Hippocampal formation (tissue), 2 donors: ENCODE results near the gene WIPF1.

Experiments
- DNase-seq, 2 donors: peaks; one replicate each; lab custom pipeline; 2025; lab: John Stamatoyannopoulos, UW

Gene WIPF1

DNA sequence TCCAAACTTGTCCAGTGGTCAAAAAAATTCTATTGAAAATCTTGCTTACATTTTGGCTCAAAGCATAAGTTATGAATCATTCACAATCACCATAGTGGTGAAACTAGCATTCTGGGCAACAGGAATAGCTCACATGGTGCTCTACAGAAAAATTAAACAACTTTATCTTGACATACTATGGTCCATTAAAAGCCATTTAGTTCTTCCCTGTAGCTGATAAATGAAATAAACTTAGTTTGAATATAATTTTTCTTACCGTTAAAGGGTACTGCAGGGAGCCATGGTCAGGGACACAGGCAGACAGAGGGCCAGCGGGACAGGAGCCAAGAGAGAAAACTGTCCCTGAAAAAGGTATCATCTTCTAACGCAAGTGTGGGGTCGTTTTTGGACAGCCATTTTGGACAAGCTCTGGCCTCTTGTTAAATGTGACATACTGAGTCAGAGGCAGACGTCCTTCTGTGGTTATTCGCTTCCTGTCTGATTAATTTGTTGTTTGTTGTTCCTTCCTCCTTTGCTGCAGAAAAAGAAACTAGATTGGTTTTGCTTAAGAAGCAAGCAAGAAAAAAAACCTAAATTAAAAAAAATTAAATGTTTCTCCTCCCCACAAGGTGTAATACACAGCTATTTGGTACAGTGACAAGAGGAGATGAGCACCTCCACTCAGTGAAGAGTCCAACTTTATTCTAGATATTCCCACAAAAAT is at the start of gene WIPF1:
Gene WIPF1 (minus strand): TSS at position 460 of the 703 bp plus-strand sequence. CDS start 12,231 bp downstream, outside the sequence.
- DNase-seq: no peak

GRCh38 chr2:174645296-174645695 is 47.7 kb upstream of the WIPF1 start:
- DNase-seq: no peak

GRCh38 chr2:174644406-174644805 is 46.8 kb upstream of the WIPF1 start:
- no peak for DNase-seq

DNA sequence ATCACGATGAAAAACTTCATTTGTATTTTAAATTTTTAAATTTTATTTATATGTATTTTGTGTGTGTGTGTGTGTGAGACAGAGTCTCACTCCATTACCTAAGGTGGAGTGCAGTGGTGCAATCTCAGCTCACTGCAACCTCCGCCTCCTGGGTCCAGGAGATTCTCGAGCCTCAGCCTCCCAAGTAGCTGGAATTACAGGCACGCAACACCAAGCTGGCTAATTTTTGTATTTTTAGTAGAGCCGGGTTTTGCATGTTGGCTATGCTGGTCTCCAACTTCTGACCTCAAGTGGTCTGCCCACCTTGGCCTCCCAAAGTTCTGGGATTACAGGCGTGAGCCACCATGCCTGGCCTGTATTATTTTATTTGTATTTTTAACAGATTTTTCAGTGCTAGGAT is 45.8 kb upstream of the WIPF1 start:
- DNase-seq: no peak

- DNase-seq: no peak
Observed at GRCh38 chr2:174641168-174641567, 43.6 kb upstream of the WIPF1 start.

DNA sequence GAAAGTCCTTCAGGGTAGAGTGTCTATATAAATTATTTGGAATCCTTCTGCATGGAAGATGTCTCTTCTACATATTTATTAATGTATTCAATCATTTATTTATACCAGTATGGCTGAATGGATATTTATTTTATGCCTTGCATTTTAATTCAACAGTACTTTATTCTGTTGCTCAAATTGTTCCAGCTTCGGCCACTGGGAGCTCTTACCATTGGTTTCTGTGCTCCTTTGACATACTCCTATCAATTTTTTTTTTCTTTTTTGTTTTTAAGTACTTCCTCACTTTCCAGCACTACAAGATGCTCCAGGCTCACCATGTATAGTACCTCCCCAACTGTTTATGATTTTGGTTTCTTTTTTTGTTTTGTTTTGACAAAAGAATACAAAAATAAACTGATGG is 39.4 kb upstream of the WIPF1 start:
- no peak for DNase-seq

GRCh38 chr2:174635776-174636404 is 38.3 kb upstream of the WIPF1 start:
- no peak for DNase-seq

- no peak for DNase-seq
Observed at GRCh38 chr2:174635015-174635593, 37.5 kb upstream of the WIPF1 start.

DNA sequence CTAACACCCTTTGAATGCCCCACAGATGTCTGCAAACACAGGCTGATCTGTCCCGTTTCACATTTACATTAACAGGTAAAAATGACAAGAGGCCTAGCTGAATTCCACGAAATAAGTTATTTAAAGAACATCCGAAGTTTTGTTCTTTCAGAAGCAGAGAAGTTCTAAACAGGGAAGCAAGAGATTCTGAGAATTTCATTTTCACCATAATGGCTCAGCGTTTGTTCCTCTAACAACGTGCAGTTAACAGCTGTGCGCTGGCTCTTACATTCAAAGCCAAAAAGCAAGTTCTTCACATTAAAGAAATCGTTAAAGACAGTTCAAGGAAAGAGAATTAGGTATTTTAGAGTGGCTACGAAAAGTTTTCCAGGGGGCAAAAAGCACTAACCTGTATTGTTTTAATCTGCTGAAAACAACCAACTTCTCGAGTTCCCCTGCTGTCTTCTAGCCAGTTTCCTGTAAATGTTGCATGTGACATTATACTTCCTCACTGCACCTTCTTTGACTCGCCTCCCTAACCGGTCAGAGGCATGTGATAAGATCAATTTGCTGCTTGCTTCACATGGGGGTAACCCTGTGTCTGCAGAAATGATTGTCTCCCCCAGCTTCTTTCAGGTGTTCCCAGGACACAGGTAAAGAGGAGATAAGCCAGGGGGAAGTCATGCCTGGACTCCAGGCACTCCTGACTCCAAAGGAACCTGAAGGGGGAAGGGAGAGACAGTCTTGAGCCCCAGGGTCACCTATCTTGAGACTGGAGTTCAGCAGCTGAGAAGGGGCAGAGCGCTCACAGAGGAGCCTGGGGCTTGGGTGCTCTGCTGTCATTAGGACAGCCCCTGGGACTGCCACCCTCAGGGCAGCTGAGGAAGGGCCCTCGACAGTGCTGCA is 36.8 kb upstream of the WIPF1 start:
- DNase-seq: no peak

DNA sequence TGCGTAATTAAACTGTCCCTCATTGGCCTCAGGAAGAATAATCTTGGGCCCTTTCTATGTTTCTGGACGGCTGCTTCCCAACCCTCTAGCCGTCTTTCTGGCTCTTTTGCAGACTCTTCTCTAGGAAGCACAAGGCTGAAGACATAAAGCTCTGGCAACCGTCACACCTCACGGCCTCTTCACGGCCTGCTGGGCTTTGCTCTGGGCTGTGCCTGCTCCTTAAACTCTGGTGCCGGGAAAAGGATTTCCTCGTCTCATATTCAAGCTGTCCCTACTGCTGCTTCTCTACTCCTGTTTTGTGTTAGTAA is 36.0 kb upstream of the WIPF1 start:
- DNase-seq: no peak

DNA sequence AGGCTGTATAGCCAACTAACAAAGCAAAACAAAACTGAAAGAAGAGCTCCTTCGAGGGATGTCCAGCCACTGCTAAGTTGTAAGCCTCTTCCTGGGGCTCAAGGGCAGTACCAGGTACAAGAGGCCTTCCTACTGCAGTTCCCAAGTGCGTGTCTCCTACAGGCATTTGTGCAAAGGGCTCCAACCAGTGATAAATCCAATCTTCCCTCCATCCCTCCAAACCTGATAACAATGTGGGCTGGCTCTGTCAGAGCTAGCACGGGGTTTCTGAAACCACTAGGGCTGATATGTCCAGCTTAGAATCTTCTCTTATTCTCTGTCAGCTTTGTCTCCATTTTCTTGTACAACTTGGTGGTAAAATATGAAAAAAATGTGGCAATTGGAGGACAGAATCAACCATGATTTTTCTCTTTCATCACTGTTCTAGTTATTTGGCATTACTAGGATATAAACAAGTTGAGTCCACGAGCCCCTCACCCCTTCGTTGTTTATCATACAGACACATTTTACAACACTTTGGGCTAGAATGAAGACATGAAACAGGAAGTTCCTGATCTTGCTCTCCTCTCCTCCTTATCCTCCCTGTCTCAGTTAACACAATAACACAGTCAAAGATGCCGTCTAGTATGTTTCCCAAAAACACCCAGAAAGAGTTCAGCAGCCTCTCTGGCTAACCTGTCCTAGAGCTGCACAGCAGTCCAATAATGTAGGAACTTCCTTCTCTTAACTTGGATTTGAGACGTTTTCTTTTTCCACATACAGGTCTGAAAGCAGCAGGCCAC is 35.4 kb upstream of the WIPF1 start:
- DNase-seq: no peak

- DNase-seq: no peak
Observed at GRCh38 chr2:174631009-174631981, 33.7 kb upstream of the WIPF1 start.

DNA sequence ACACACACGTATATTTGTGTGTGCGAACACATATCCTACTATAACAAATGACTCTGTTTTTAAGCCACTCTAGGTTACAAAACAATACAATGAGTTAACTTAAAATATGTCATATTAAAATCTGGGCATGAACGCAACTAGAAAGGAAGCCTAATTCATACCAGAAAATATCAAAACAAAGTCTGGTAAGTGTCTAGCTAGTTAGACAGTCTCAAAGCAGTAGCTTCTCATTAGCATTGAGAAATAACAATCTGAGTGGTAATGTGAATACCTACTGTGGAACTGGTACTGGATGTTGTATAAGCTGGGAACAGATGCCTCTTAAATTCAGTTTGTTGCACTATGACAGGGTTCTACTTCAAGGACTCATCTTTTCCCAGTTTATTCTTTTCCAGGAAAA is 32.5 kb upstream of the WIPF1 start:
- no peak for DNase-seq

GRCh38 chr2:174629506-174629905 is 31.9 kb upstream of the WIPF1 start:
- no peak for DNase-seq

DNA sequence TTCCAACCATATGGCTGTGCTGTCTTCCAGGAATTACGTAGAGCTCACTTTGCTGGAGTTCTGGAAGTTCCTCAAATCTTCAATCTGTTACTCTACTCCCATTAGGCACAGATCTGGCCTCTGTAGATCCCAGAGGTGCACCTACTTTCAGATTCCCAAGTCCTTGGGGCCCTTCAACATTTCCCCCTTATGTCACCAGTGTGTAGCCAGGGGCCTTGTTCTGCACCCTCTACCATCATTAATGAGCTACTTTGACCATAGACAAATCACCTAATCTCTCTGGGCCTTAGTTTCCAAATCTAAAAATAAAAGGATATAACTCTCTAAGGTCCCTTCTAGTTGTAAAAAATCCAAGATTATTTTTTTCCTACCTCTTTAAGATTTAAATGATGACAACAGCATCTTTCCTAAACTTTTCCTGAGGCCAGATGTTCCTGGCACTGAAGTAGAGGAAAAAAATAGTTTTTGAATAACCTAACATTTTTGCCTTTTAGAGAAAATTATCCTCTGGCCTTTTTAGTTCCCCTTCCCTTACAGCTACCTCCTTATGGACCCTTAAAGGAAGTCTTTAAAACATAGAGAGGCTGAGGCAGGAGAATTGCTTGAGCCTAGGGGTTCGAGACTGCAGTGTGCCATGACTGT is 31.0 kb upstream of the WIPF1 start:
- DNase-seq: no peak

- DNase-seq: no peak
Observed at GRCh38 chr2:174627216-174627615, 29.6 kb upstream of the WIPF1 start.

DNA sequence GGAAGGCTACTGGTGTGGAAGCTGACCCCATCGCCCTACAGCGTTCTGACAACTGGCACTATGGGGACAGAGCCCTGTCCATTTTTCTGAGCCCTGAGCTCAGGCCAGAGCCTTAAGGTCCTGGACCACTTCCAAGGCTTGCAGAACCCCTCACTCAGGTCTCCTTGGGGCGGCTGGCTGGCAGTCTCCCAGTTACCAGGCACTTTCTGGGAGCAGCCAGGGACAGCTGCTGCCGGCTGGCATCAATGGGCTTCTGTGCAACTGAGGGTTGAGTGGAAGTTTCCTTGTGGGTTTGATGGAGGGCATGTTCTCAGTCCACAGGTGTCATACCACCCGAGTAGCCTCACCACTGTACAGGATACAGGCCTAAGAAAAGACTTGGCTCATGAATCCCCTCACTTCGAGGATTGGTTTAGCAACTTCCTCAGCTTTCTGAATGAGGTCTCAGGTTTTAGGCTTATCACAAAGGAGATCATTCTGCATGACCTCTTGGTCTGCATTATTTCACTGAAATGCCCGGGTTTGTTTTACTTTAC is 27.4 kb upstream of the WIPF1 start:
- no peak for DNase-seq

DNA sequence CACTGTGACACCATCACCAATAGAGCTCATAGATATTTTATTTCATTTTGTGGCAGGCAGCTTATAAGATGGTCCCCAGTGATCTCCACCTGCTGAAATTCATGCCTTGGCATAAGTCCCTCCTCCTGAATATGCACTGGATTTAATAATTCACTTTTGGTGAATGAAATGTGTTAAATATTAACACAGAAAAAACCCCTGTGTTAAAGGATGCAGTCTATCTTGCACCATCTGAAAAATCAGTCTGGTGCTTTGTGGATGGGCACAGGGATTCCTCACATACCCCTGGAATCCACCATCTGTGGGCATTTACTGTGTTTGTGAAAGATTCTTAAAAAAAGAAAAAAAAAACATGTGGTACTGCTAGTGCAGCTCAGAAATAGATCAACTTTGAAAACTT is 26.1 kb upstream of the WIPF1 start:
- no peak for DNase-seq

DNA sequence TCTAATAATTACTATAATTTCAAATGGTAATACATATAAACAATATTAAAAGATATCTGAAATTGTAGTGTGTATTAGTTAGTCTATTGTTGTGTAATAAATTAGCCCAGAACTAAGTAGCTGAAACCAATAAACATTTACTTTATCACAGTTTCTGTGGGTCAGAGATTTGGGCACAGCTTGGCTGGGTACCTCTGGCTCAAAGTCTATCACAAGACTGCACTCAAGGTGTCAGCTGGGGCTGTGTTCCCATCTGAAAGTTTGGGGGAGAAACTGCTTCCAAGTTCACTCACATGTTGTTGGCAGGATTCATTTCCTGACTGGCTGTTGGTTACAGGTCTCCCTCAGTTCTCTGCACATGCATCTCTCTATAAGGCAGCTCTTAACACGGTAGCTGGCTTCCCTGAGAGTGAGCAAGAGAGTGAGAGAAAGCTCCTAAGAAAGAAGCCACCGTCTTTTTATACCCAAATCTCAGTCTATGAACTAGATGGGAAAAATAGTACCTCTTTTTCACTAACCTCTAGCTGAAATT is 25.6 kb upstream of the WIPF1 start:
- DNase-seq: no peak

DNA sequence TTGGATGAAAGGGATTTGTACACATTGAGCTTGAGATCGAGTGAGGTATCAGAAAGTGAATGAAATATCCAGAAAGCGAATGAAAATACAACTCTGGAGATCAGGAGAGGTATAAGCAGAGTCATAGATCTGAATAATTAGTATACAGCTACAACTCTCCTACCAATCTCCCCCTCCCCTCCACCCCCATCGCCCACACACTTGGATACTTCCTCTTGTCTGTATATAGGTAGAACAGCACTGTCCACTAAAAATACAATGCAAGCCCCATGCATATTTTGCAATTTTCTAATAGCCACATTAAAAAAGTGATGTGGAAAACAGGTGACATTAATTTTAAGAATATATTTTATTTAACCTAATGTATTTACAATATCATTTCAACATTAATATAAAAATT is 23.7 kb upstream of the WIPF1 start:
- DNase-seq: no peak
